Stimulated activated naive CD8-positive, alpha-beta T cell treated with anti-CD3 and anti-CD28 coated beads, Interleukin-15, Interleukin-2, amounts not matched to agents 100 U/mL and 50 U/mL, for 24 hours (primary cell): ENCODE results near the gene FKBP8.

Experiments
- ATAC-seq: fragments of 150-1000 bp; cut with Tn5 transposase; one replicate; pipeline ENCODE4 v1.10.0; 2021
- DNase-seq: peaks from one replicate; pipeline ENCODE4 v3.0.0; 2021

Gene FKBP8

GRCh38 chr19:18483119-18483890, 60.1 kb downstream of the FKBP8 start:
- ATAC-seq (no peak), DNase-seq (no peak)
